NB4 (cell line): ENCODE measurements around the gene ADGRL3.
"Not testable (repeated sequence)": the region's sequence is repeated elsewhere in the genome, so short reads cannot be mapped to it uniquely, and the experiment has no call there.

Experiments used
- DNase-seq: peaks from one replicate; pipeline ENCODE4 v3.0.0; 2010; ENCODE audit warnings: low read depth
- H3K4me3 ChIP-seq: one replicate; pipeline ENCODE4 v1.5.1; 2011; ENCODE audit warnings: mild to moderate bottlenecking, low read depth, low read length, moderate library complexity
- CTCF ChIP-seq: IDR thresholded peaks from one replicate; pipeline ENCODE4 v1.5.1; 2012; ENCODE audit warnings: low read depth, low read length
- MAX ChIP-seq: IDR thresholded peaks from 2 replicates; pipeline ENCODE4 v1.6.1; 2011; ENCODE audit warnings: low read depth, low read length
- MYC ChIP-seq: IDR thresholded peaks from 2 replicates; pipeline ENCODE4 v1.6.1; 2011; ENCODE audit warnings: low read depth, low read length
- POLR2A ChIP-seq: IDR thresholded peaks from 2 replicates; pipeline ENCODE4 v1.6.1; 2011; ENCODE audit warnings: mild to moderate bottlenecking; ENCODE audit not compliant: insufficient read length; ENCODE audit errors: extremely low read depth

The ADGRL3 gene

GRCh38 chr4:61762722-61763627, 562.8 kb downstream of the ADGRL3 start:
- no peak for DNase-seq
- no peak for TF ChIP-seq CTCF
- no peak for TF ChIP-seq MYC
- no peak for TF ChIP-seq POLR2A
- TF ChIP-seq MAX = no peak
- H3K4me3 ChIP-seq = no peak overlapping the region

- TF ChIP-seq POLR2A (no peak), MAX (no peak), MYC (no peak), CTCF (no peak)
- DNase-seq = no peak
- H3K4me3 ChIP-seq = no peak overlapping the region
These were observed 563.6 kb downstream of the ADGRL3 start for GRCh38 chr4:61763682-61764081.

GRCh38 chr4:61764090-61764489, 564.0 kb downstream of the ADGRL3 start:
- H3K4me3 ChIP-seq, DNase-seq: not testable (repeated sequence)

- not testable (repeated sequence) for DNase-seq, H3K4me3 ChIP-seq
These were observed 569.5 kb downstream of the ADGRL3 start for GRCh38 chr4:61769444-61770167.

- no peak overlapping the region for H3K4me3 ChIP-seq
- no peak for DNase-seq
- TF ChIP-seq MAX = no peak
These were observed 570.3 kb downstream of the ADGRL3 start for GRCh38 chr4:61770456-61770855.

- TF ChIP-seq POLR2A (no peak), MAX (no peak), MYC (no peak), CTCF (no peak)
- no peak for DNase-seq
These were observed 570.9 kb downstream of the ADGRL3 start for GRCh38 chr4:61771056-61771455.

GRCh38 chr4:61772126-61772525, 572.0 kb downstream of the ADGRL3 start:
- TF ChIP-seq POLR2A = no peak
- no peak for TF ChIP-seq MYC
- no peak for TF ChIP-seq CTCF
- TF ChIP-seq MAX = no peak
- no peak for DNase-seq
- no peak overlapping the region for H3K4me3 ChIP-seq

More at GRCh38 chr4:61771056-61771455, 570.9 kb downstream of the ADGRL3 start:
- H3K4me3 ChIP-seq = no peak overlapping the region
